ENCODE results near the gene TSPAN14.
"Not testable (repeated sequence)": the region's sequence is repeated elsewhere in the genome, so short reads cannot be mapped to it uniquely, and the experiment has no call there.

TSPAN14 gene

DNA sequence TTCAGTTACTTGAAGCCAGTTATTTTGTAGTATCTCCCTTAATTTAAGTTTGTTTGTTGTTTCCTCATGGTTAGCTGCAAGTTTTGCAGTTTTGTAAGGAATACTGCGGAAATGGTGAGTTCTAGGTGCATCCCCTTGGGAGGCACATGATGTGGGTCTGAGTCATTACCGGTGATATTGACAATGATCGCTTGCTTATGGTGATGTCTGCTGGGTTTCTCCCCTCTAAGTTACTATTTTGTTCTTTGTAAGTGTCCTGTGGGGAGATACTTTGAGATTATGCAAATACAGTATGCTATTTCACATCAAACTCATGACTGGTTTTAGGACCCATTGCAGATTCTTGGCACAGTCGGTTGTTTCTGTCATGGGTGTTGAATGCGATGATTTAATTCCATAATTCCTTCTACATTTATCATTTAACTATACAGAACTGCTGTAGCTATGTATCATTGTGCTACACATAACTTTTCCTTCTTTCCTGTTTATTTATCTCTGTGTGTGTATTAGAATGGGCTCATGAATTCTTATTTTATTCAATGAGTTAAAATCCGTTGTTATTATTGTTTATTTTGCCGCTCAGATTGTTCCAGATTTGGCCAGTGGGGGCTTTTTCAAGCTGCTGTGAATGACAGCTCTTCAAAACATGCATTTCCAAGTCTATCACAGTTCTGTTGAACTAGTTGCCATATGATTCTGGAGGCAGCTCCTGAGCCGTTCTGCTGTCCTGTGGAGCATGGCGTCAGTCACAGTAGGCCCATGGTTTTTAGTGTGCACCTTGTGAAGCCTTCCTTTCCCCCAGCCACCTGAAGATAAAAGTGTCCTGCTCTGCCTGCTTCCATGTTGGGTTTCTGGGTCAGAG is 18.4 kb downstream of the TSPAN14 start:
- no peak for FAIRE-seq

DNA sequence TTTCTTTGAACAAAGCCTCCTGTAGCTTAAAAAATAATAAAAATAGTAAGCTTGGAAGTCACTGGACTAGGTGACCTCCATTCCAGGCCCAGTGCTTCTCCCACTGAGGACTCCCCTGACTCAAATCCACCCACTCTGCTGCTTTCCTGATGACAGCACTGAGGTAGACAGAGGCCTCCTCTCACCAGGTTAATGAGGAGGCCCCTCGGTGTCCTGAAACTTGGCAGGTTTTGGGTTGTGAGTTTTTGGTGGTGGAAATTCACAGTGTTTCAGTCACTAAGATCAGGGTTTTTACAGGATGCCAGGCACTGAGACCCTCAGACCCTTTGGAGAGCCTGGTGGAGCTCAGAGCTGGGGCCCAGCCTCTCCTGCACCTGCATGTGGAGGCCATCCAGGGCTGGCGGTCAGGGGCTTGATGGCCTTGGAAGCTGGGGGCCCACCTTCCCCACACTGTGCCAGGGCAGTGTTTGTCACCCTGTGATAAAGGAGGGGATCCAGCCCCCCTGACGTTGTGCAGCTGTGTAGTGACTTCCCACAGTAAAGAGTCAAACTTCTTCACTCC is 19.1 kb downstream of the TSPAN14 start:
- no peak for FAIRE-seq

GRCh38 chr10:80473692-80474596 is 19.8 kb downstream of the TSPAN14 start:
- no peak for FAIRE-seq

GRCh38 chr10:80474597-80474910 is 20.4 kb downstream of the TSPAN14 start:
- no peak for FAIRE-seq

GRCh38 chr10:80474941-80475340 is 20.8 kb downstream of the TSPAN14 start:
- no peak for FAIRE-seq

GRCh38 chr10:80475641-80476040 is 21.5 kb downstream of the TSPAN14 start:
- FAIRE-seq = not testable (repeated sequence)

GRCh38 chr10:80476685-80477084 is 22.6 kb downstream of the TSPAN14 start:
- FAIRE-seq = no peak

- no peak for FAIRE-seq
These were observed 23.7 kb downstream of the TSPAN14 start for GRCh38 chr10:80477813-80478212.

DNA sequence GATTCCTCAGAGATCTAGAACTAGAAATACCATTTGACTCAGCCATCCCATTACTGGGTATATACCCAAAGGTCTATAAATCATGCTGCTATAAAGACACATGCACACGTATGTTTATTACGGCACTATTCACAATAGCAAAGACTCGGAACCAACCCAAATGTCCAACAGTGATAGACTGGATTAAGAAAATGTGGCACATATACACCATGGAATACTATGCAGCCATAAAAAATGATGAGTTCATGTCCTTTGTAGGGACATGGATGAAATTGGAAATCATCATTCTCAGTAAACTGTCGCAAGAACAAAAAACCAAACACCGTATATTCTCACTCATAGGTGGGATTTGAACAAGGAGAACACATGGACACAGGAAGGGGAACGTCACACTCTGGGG is 26.3 kb downstream of the TSPAN14 start:
- not testable (repeated sequence) for FAIRE-seq

DNA sequence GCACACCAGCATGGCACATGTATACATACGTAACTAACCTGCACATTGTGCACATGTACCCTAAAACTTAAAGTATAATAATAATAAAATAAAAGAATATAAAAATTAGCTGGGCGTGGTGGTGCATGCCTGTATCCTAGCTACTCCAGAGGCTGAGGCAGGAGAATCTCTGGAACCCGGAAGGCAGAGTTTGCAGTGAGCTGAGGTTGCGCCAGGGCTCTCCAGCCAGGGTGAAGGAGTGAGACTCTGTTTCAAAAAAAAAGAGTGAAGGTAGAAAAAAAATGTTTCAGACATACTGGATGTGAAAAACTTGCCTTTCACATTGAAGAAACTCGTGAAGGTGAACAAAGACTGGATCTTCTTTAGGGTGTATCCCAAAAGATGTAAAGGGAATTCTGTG is 26.7 kb downstream of the TSPAN14 start:
- no peak for FAIRE-seq

DNA sequence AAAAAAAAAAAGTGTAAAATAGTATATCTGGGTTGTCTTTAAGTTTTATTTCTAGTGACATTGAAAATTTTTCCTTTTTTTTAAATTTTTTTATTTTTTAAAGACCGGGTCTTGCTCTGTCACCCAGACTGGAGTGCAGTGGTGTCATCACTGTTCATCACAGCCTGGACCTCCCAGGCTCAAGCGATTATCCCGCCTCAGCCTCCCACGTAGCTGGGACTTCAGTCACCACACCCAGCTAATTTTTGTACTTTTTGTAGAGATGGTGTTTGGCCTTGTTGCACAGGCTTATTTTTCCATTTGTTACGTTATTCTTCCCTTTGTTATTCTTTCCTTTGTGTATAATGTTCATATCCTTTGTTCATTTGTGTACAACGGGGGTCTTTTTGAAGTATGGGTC is 30.1 kb downstream of the TSPAN14 start:
- FAIRE-seq = no peak

DNA sequence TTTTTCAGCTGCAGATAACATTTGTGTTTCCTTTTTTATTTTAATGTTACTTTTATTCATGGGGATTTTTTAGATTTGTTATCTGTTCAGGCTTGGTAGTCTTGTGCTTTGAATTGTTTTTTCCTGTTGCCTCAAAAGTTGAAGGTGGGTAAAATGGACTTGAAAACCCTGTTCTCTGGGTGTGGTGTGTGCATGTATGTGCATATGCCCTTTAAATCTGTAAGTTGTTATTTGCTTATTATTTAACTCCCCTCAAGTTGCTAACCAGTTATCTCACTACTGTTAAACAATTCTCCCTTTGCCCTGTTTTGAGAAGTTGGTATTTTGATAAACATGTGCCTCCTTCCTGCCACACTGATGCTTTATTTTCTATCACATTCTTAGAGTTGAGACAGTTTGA is 30.6 kb downstream of the TSPAN14 start:
- no peak for FAIRE-seq

GRCh38 chr10:80485076-80485945 is 31.2 kb downstream of the TSPAN14 start:
- no peak for FAIRE-seq

DNA sequence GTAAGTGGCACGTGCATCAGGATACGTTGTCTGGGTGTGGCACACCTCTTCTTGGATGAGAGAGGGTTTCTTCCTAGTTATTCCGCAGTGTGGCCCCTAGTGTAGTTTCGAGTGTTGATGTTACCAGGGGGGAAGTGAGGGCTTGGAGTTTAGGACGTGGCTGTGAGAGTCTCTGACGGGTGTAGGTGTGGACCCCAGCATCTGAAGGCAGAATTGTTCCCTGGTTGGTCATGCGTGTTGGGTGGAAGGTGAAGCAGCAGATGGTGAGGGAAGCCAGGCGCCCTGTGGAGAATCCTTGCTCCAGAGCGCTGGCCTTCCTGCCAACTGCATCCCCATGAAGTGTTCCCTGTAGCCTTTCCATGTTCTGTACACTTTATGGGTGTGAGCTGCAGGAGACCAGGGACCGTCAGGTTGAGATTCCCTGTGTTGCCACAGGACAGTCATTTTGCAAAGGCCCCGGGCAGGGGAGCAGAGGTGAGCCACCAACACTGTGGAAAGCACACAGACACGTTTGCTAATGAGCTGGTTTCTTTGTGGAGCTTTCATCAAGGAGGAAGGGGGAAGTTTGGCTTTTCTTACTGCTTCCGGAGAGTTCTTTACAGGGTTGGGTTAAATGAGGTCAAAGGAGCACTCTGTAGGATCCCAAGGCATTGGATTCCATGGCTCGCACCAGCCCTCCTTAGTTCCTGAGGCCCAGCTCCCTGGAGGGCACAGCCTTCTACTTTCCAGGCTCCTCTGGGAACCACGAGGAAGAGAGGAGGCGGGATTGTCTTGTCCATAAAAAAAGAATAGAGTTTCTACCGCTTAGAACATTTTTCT is 32.0 kb downstream of the TSPAN14 start:
- no peak for FAIRE-seq

- FAIRE-seq = no peak
These were observed 32.8 kb downstream of the TSPAN14 start for GRCh38 chr10:80486785-80487420.

DNA sequence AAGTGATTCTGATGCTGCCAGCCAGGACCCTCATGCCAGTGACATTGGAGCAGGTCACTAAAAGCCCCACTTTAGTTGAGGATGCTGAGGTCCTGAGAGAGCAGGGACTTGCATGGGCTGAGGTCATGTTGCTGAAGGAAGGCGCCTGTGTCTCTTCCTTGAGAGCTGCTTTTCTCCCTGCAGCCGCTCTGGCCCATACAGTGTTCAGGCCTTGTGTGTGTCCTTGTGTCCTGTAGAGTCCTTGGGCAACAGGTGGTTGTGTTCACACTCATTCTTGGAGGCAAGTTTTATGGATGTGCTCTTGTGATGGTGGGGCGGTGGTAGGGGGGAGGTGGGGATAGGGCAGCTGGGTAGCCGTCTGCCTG is 33.3 kb downstream of the TSPAN14 start:
- FAIRE-seq = no peak

- no peak for FAIRE-seq
These were observed 33.9 kb downstream of the TSPAN14 start for GRCh38 chr10:80487791-80488538.

- no peak for FAIRE-seq
These were observed 34.5 kb downstream of the TSPAN14 start for GRCh38 chr10:80488539-80489066.

- no peak for FAIRE-seq
These were observed 35.4 kb downstream of the TSPAN14 start for GRCh38 chr10:80489371-80490112.

All from colon (tissue), 2 donors.